ENCODE results near the gene ABLIM2.

ABLIM2 gene

DNA sequence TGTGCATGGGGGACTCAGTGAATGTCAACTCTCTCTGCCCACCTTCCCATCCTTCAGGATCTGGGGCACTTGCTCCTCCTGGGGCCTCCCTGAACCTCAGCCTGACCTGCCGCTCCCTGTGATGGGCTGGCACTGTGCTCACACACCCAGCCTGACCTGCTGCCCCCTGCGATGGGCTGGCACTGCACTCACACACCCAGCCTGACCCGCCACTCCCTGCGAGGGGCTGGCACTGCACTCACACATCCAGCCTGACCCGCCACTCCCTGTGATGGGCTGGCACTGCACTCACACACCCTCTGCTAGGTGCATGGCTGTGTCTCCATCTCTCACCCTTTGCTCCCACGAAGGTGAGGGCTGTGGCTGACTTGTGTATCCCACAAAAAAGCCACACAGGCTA lies 103.4 kb downstream of the ABLIM2 start:
- no peak for TF ChIP-seq JUND (IDR thresholded peaks at IDR 0.05; ENCODE audit: low read depth)
- DNase-seq (ENCODE audit: low read depth in 1 of 2, low spot score in 1 of 2), result no peak
- in situ Hi-C loops (cut with HindIII; ENCODE audit: low pct_unique_long_range_greater_than_20kb, low sequenced_read_pairs), result no loop called here

DNA sequence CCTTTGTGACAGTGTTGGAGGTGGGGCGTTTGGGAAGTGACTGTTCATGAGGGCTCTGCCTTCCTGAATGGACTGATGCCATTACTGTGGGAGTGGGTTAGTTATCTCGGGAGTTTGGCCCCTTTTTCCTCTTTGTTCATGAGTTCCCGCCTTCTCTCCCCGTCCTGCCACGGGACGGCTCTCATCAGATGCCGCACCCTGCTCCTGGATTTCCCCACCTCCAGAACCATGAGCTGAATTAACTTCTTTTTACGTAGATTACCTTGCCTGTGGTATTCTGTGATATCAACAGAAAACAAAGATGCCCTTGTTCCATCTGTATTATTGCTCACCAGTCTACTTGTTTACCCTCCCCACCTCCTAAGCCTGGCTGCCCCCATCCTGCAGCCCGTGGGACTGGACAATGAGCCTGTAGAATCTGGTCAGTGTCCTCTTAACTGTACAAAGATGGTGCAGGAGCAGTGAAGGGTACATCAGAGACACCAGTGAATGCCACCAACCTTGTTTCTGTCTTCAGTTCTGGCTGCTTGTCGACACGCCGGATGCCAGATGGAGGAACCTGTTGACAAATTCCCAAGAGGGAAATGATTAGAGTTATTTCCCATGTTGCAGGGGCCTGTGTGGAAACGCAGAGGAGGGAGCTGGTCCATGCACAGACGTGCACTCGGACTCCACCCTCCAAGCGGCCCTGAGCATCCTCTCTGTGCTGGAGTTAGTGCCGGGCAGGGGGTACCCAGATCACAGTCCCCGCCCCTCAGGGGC lies 104.7 kb downstream of the ABLIM2 start:
- in situ Hi-C loops (cut with HindIII; ENCODE audit: low pct_unique_long_range_greater_than_20kb, low sequenced_read_pairs), result no loop called here
- no peak for DNase-seq (ENCODE audit: low read depth in 1 of 2, low spot score in 1 of 2)
- TF ChIP-seq JUND (IDR thresholded peaks at IDR 0.05; ENCODE audit: low read depth), result no peak

DNA sequence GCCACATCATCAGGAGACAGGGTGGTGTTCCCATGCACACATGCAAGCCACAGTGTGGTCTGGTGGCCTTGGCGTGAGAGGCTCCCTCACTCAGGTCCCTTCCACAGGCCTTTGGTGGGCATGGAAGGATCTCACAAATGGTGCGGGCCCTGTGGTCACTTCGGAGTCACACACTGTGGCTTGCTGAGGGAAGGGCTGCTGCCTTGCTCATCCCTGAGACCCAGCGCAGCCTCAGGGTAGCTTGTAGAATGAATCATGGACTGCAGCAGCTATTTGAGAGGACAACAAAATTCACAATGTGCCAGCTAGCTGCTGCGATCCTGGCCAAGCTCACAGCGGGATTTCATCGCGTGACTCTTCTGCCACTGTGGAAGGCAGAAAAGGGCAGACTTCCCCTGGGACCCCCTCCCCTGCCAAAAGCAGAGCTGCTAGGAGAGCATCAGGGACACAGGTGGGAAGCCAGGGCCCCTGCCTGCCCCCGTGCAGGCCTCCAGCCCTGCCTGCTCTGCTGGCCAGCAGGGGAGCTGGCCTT lies 106.4 kb downstream of the ABLIM2 start:
- DNase-seq (ENCODE audit: low read depth in 1 of 2, low spot score in 1 of 2), result no peak
- in situ Hi-C loops (cut with HindIII; ENCODE audit: low pct_unique_long_range_greater_than_20kb, low sequenced_read_pairs), result no loop called here

DNA sequence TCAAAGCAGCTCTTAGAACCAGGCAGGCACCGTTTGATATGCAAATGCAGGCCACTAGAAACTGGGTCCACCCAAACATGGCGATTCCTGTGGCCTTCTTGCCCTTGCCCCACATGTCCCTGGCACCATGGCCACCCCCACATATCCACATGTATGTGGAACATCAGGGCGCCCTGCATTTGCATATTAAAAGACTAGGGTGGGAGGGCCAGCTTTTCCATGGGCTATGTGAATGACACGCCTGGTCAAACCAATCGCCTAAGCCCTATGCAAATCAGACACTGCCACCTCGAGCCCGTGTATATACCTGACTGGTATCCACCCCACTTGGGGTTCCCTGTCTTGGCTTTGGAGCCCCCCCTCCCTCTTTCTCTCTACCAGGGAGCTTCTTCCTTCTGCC lies 107.0 kb downstream of the ABLIM2 start:
- no peak for TF ChIP-seq JUND (IDR thresholded peaks at IDR 0.05; ENCODE audit: low read depth)
- DNase-seq (ENCODE audit: low read depth in 1 of 2, low spot score in 1 of 2), result no peak
- in situ Hi-C loops (cut with HindIII; ENCODE audit: low pct_unique_long_range_greater_than_20kb, low sequenced_read_pairs), result no loop called here

More for the DNA sequence above, 106.4 kb downstream of the ABLIM2 start:
- TF ChIP-seq JUND (IDR thresholded peaks at IDR 0.05; ENCODE audit: low read depth), result no peak

DNA sequence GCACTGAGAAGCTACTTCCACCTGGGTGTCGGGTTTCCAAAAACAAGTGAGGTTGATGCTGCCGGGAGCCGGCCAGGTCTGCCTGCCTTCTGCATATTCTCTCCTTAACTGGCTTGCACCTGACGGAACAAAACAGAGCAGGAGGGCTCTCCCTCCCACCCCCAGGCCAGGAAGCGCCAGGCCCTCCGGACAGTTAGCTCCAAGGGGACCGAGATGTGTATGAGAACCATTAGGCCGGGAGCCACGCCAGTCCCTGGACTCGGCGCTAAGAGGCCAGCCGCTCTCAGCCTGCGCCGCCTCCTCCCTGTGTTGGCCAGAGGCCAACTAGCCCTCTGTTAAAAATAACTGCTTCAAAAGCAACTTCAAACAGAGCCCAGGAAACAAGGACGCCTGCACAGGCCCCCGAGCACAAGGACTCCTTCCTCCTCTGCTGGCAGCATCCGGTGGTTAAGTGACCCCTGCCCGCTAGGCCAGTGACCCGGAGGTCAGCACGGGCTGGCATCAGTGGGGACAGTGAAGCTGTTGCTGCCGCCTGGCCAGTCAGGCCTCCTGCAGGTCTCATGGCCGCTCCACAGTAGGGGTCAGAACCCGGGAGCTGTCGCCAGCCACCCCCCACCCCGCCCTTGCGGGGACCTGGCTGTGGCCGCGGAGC lies 107.9 kb downstream of the ABLIM2 start:
- no peak for TF ChIP-seq JUND (IDR thresholded peaks at IDR 0.05; ENCODE audit: low read depth)
- no peak for DNase-seq (ENCODE audit: low read depth in 1 of 2, low spot score in 1 of 2)
- in situ Hi-C loops (cut with HindIII; ENCODE audit: low pct_unique_long_range_greater_than_20kb, low sequenced_read_pairs), result no loop called here

DNA sequence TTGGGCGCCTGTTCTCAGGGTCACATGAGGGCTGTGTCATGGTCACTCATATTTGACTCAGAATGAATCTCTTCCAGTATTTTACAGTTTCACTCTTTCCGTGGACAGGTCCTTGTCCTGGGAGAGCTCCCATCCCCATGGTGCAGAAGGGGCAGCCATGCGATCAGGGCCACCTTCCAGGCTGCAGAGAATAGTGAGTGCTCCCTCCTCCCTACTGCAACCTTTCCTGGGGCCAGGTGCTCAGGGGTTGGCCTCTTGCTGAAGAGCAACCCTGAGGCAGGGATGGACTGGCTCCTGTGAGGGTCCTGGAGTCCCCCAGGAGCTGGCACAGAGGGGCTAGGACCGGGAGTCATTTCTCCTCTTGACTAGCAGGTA lies 108.4 kb downstream of the ABLIM2 start:
- in situ Hi-C loops (cut with HindIII; ENCODE audit: low pct_unique_long_range_greater_than_20kb, low sequenced_read_pairs), result no loop called here
- TF ChIP-seq JUND (IDR thresholded peaks at IDR 0.05; ENCODE audit: low read depth), result no peak

DNA sequence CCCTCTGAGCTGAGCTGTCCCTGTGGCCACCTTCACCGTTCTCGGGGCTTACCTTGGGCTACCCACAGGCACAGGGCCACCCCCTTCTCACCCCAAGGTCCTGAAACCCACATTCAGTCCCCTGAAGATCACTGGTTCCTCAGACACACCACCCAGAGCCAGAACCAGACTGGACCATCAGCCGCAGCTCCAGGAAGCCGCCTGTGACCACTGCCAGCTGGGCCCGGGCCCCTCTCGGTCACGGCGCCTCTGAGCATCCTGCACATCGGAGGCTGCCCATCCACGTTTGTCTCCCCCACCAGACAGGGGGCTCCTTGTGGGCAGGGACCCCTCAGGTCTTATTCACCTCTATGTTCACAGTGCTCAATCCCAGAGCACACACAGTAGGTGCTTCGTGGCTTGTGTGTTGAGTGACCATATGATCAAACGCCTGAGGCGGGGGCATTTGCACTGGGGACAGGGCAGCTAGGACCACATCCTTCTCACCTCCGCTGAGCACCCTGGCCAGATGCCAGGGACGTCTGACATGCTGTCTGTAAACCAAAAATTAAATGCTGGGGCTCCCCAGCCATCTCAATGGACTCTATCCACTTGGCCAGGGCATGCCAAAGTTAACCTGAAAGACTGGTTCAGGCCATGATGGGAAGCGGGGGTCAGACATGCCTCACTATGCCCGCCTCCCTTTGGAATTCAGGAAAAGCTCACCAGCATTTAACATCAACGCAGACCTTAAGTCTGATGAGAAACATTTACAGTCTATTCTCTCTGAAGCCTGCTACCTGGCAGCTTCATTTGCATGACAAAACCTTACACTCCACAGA lies 109.5 kb downstream of the ABLIM2 start:
- no peak for TF ChIP-seq JUND (IDR thresholded peaks at IDR 0.05; ENCODE audit: low read depth)
- peak in 1 of 2 experiments; percentile 51 for DNase-seq (ENCODE audit: low read depth in 1 of 2, low spot score in 1 of 2)
- in situ Hi-C loops (cut with HindIII; ENCODE audit: low pct_unique_long_range_greater_than_20kb, low sequenced_read_pairs), result no loop called here

More for the DNA sequence above, 108.4 kb downstream of the ABLIM2 start:
- no peak for DNase-seq (ENCODE audit: low read depth in 1 of 2, low spot score in 1 of 2)

DNA sequence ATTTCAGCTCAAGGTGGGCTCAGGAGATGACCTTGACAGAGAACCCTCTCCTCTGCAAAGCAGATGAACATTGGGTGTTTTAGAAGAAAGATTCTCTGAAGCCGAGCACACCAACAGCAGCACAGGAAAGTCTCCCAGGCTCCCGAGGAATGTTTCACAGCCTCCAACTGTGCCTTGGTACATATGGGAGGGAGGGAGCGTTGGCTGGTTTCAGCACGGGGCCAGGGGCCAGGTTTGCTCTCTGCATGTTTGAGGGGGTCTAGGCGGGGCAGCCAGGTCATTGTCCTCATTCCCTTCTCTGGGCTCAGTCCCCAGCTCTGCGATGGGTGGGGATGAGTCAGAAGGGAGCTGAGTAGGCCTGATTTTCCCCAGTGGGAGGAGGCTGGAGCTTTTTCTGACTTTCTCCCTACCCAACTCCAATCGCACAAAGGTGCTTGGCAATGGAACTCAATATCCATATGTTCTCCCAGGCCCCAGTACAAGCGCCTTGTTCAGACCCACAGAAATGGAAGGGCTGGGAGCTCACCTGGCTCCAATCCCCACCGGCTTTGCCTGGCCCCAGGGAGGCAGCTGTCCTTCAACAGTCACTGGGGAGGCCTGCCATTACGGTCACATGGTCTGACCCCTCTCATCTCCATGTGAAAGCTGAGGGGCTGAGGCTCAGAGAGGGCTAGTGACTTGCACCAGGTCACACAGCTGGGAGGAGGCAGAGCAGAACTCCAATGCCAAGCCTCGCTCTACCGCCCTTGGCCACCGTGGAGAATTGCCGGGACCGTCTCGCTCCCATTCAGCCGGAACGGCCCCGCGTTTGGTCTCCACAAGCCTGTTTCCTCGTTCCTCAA lies 110.6 kb downstream of the ABLIM2 start:
- in situ Hi-C loops (cut with HindIII; ENCODE audit: low pct_unique_long_range_greater_than_20kb, low sequenced_read_pairs), result no loop called here
- TF ChIP-seq JUND (IDR thresholded peaks at IDR 0.05; ENCODE audit: low read depth), result no peak
- no peak for DNase-seq (ENCODE audit: low read depth in 1 of 2, low spot score in 1 of 2)

DNA sequence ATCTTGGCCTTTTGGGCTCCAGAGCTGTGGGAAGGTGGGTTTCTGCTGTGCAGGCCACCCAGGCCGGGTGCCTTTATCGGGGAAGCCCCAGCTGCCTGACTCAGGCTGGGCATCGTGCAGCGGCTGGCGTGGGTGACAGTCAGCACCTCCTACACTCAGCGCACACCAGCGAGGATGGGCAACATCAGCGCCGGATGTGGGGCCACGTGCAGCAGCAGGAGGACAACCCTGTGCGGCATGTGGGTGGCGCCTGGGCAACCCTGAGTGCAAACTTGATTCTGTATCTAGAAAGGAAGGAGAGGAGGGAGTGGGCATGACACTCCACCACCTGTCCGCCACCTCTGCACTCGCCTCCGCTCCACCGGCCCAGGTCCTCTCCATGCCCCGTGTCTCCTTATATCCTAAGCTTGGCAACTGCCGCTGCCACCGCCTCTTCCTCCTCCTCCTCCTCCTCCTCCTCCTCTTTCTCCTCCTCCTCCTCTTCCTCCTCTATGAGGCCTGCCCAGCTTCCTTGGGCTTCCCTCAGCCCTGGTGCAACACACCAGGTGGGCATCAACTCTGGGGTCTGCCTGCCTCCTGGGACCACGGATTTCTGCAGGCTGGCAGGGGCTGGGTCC lies 111.6 kb downstream of the ABLIM2 start:
- in situ Hi-C loops (cut with HindIII; ENCODE audit: low pct_unique_long_range_greater_than_20kb, low sequenced_read_pairs), result no loop called here
- no peak for DNase-seq (ENCODE audit: low read depth in 1 of 2, low spot score in 1 of 2)
- TF ChIP-seq JUND (IDR thresholded peaks at IDR 0.05; ENCODE audit: low read depth), result no peak

DNA sequence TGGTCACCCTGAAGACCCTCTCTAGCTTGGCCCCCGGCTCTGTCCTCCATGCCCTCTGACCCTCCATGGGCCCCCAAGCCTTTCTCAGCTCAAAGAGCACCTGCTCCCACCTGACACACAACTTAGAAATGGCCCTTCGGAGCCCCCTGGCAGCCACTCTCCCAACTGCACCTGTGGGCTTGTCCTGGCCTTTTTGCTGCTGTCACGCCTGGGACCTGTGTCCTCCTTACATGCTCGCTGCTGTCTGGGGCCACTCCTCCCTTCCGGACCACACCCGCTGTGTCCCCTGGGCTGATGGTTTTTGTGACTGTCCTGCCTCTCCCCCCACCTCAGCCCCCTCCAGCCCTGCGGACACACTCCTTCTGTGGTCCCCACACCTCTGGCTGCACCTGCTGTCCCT lies 112.7 kb downstream of the ABLIM2 start:
- no peak for DNase-seq (ENCODE audit: low read depth in 1 of 2, low spot score in 1 of 2)
- TF ChIP-seq JUND (IDR thresholded peaks at IDR 0.05; ENCODE audit: low read depth), result no peak
- in situ Hi-C loops (cut with HindIII; ENCODE audit: low pct_unique_long_range_greater_than_20kb, low sequenced_read_pairs), result no loop called here

DNA sequence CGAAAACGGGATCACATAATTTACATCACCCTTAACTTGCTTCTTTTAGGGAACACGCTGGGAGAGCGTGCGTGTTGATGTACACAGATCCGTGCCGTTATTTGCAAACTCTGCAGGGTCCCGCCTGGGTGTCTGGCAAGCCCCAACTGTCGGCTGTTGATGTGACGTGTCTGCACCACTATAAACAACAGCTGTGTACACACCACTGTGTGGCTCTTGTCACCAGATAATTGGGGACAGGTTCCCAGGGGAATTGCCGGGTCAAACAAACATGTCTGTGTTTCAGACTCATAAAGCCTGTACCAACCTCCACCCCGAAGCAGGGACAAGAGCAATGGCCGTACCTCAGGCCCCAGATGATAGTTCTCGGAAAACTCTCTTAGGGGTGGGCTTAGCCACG lies 113.9 kb downstream of the ABLIM2 start:
- TF ChIP-seq JUND (IDR thresholded peaks at IDR 0.05; ENCODE audit: low read depth), result no peak
- in situ Hi-C loops (cut with HindIII; ENCODE audit: low pct_unique_long_range_greater_than_20kb, low sequenced_read_pairs), result no loop called here
- DNase-seq (ENCODE audit: low read depth in 1 of 2, low spot score in 1 of 2), result no peak

Data from T47D (cell line).